NCI-H510A (cell line): ENCODE data around the gene GLT6D1.
"Not testable (repeated sequence)": the region's sequence is repeated elsewhere in the genome, so short reads cannot be mapped to it uniquely, and the experiment has no call there.

Experiments used
- DNase-seq: peaks from one replicate; lab custom pipeline; 2025; lab: John Stamatoyannopoulos, UW

Gene GLT6D1

GRCh38 chr9:135639196-135639595, at the start of gene GLT6D1:
TSS of gene GLT6D1 (minus strand) at chr9:135639540. CDS start at chr9:135639187, 353 bp downstream.
- DNase-seq, result no peak

- DNase-seq, result no peak
These were observed 49.7 kb upstream of the GLT6D1 start for GRCh38 chr9:135689011-135689410.

- DNase-seq, result no peak
These were observed 47.9 kb upstream of the GLT6D1 start for GRCh38 chr9:135687216-135687615.

- no peak for DNase-seq
These were observed 45.4 kb upstream of the GLT6D1 start for GRCh38 chr9:135684691-135685090.

GRCh38 chr9:135683401-135684034, 44.2 kb upstream of the GLT6D1 start:
- no peak for DNase-seq

- no peak for DNase-seq
These were observed 41.8 kb upstream of the GLT6D1 start for GRCh38 chr9:135681161-135681560.

- no peak for DNase-seq
These were observed 40.7 kb upstream of the GLT6D1 start for GRCh38 chr9:135680056-135680455.

GRCh38 chr9:135678236-135679017, 39.1 kb upstream of the GLT6D1 start:
- no peak for DNase-seq

GRCh38 chr9:135677641-135678168, 38.4 kb upstream of the GLT6D1 start:
- no peak for DNase-seq

- no peak for DNase-seq
These were observed 37.6 kb upstream of the GLT6D1 start for GRCh38 chr9:135676891-135677290.

- DNase-seq, result no peak
These were observed 35.6 kb upstream of the GLT6D1 start for GRCh38 chr9:135674977-135675376.

GRCh38 chr9:135673941-135674340, 34.6 kb upstream of the GLT6D1 start:
- DNase-seq, result no peak

GRCh38 chr9:135672786-135673185, 33.4 kb upstream of the GLT6D1 start:
- DNase-seq, result not testable (repeated sequence)

GRCh38 chr9:135671591-135672041, 32.3 kb upstream of the GLT6D1 start:
- no peak for DNase-seq

GRCh38 chr9:135670721-135671590, 31.6 kb upstream of the GLT6D1 start:
- DNase-seq, result no peak

GRCh38 chr9:135669616-135670285, 30.4 kb upstream of the GLT6D1 start:
- no peak for DNase-seq

GRCh38 chr9:135669018-135669417, 29.7 kb upstream of the GLT6D1 start:
- DNase-seq, result not testable (repeated sequence)

GRCh38 chr9:135667463-135668001, 28.2 kb upstream of the GLT6D1 start:
- DNase-seq, result no peak

- no peak for DNase-seq
These were observed 27.5 kb upstream of the GLT6D1 start for GRCh38 chr9:135666534-135667462.

GRCh38 chr9:135665795-135666189, 26.5 kb upstream of the GLT6D1 start:
- no peak for DNase-seq
